ENCODE data around the gene EPHA1.

EPHA1 gene

DNA sequence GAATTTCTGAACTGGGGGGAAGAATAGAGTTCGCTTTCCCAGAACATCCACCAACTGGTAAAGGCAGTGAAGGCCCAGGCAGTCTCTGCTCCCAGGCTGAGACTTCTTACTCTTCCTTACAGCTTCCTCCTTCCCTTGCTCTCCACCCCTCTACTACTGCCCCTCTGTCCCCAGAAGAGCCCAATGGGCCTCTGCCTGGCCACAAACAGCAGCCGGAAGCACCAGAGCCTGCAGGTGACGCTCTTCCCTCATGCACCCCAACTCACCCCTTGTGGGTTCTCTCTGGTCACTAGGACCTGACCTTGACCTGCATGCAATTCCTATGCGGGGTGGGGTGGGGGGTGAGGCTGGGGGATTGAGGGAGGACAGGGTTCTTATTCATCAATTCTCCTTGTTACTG is 62.6 kb downstream of the EPHA1 start:
- DNase-seq (ENCODE audit: low read depth): no peak

DNA sequence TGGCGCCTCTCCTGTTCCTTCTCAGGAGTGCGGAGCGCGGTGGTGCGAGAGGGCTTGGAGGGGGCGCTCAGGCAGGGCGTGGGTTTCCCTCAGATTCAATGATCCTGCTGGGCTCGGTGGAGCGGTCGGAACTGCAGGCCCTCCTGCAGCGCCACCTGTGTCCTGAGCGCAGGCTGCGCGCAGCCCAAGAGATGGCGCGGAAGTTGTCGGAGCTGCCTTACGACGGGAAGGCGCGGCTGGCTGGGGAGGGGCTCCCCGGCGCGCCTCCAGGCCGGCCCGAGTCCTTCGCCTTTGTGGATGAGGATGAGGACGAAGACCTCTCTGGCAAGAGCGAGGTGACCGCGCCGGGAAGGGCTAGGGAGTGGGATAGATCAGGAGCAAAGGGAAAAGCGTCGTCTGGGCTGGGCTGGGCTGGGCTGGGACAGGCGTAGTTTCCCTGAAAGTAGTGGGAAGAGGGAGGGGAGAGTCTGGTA is 63.2 kb downstream of the EPHA1 start:
- DNase-seq (ENCODE audit: low read depth): no peak

DNA sequence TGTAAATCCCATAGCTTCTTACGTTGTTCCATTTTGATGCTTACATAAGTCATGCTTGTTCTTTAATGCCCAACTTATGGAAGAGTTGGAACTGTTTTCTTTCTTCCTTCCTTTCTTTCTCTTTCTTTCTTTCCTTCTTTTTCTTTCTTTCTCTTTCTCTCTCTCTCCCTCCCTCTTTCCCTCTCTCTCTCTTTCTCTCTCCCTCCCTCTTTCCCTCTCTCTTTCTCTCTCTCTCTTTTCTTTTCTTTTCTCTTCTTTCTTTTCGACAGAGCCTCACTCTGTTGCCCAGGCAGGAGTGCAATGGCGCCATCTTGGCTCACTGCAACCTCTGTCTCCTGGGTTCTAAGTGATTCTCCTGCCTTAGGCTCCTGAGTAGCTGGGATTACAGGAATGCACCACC is 65.1 kb downstream of the EPHA1 start:
- no peak for DNase-seq (ENCODE audit: low read depth)

DNA sequence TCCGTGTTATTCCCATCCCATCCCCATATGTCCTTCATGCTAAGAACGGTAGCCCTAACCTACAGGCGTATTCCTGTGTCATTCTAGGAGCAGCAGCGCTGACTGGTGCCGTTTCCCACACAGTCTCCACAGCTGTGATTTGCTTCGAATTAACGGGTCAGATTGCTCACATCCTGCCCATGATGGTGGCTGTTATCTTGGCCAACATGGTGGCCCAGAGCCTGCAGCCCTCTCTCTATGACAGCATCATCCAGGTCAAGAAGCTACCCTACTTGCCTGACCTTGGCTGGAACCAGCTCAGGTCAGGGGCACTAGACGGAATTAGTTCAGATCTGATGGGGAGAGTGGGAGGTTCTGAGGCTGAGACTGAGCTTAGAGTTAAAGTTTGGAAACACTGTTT is 66.8 kb downstream of the EPHA1 start:
- DNase-seq (ENCODE audit: low read depth): no peak
